WTC11 (cell line): Measurements from ENCODE around the gene TLX2. TPM values are rescaled to one million over a fixed set of nuclear protein-coding genes. Genes with fewer than 3 reads are reported as not detected.

ENCODE experiments used
- ATAC-seq: fragments of 200-7000 bp; cut with Tn5 transposase; 2 replicates; pipeline ENCODE4 v1.10.0; 2021; ENCODE audit warnings: mild to moderate bottlenecking, moderate library complexity
- CTCF ChIA-PET: fragments of 300-600 bp; sonication (Branson Sonifier 250); formaldehyde crosslinking; loops from one replicate; lab custom pipeline; 2021; ENCODE audit warnings: antibody characterized with exemption; lab: Charles Lee
- POLR2A ChIA-PET: fragments of 350-600 bp; sonication (Branson Sonifier 250); formaldehyde crosslinking; loops from one replicate; lab custom pipeline; 2021; ENCODE audit warnings: antibody characterized with exemption; lab: Charles Lee
- DNase-seq: peaks from one replicate; pipeline ENCODE4 v3.0.0; 2021; ENCODE audit warnings: low spot score
- H3K27ac Mint-ChIP-seq: 2 replicates; pipeline ENCODE4 v1.8.0; 2021; ENCODE audit warnings: mixed read lengths
- H3K27me3 Mint-ChIP-seq: 2 replicates; pipeline ENCODE4 v1.8.0; 2021; ENCODE audit warnings: low read depth, mild to moderate bottlenecking, moderate library complexity, mixed read lengths
- H3K36me3 Mint-ChIP-seq: 2 replicates; pipeline ENCODE4 v1.8.0; 2021; ENCODE audit warnings: mixed read lengths
- H3K4me1 Mint-ChIP-seq: 2 replicates; pipeline ENCODE4 v1.8.0; 2022; ENCODE audit warnings: mixed read lengths
- H3K4me3 Mint-ChIP-seq: 2 replicates; pipeline ENCODE4 v1.8.0; 2021; ENCODE audit warnings: mild to moderate bottlenecking, moderate library complexity, mixed read lengths
- H3K9me3 Mint-ChIP-seq: 2 replicates; pipeline ENCODE4 v1.8.0; 2021; ENCODE audit warnings: mixed read lengths
- AR ChIP-seq: fragments of 250-450 bp; sonication (Bioruptor Pico); IDR thresholded peaks from 2 replicates; pipeline ENCODE4 v1.9.0; 2021; ENCODE audit warnings: mild to moderate bottlenecking
- ARID4B ChIP-seq: sonication (generic); formaldehyde crosslinking; IDR thresholded peaks from 2 replicates; pipeline ENCODE4 v1.8.0; 2023; ENCODE audit warnings: missing genetic modification reagents, mild to moderate bottlenecking, borderline replicate concordance
- E2F5 ChIP-seq: sonication (generic); formaldehyde crosslinking; IDR thresholded peaks from 2 replicates; pipeline ENCODE4 v1.8.1; 2022; ENCODE audit warnings: mild to moderate bottlenecking, moderate library complexity, missing genetic modification reagents
- EMX1 ChIP-seq: fragments of 250-450 bp; sonication (Bioruptor Pico); IDR thresholded peaks from 2 replicates; pipeline ENCODE4 v1.8.0; 2021; ENCODE audit warnings: mild to moderate bottlenecking
- ESRRA ChIP-seq: sonication (generic); formaldehyde crosslinking; IDR thresholded peaks from 2 replicates; pipeline ENCODE4 v1.8.1; 2022; ENCODE audit warnings: mild to moderate bottlenecking, missing genetic modification reagents, borderline replicate concordance
- ETV6 ChIP-seq: sonication (generic); formaldehyde crosslinking; IDR thresholded peaks from 2 replicates; pipeline ENCODE4 v1.8.1; 2022; ENCODE audit warnings: mild to moderate bottlenecking, missing genetic modification reagents
- HMGXB4 ChIP-seq: sonication (generic); formaldehyde crosslinking; IDR thresholded peaks from 2 replicates; pipeline ENCODE4 v1.8.1; 2023; ENCODE audit warnings: mild to moderate bottlenecking, moderate library complexity, missing genetic modification reagents
- IRF1 ChIP-seq: sonication (generic); formaldehyde crosslinking; IDR thresholded peaks from 2 replicates; pipeline ENCODE4 v1.8.0; 2023; ENCODE audit warnings: missing genetic modification reagents
- MXD4 ChIP-seq: fragments of 250-450 bp; sonication (Bioruptor Pico); IDR thresholded peaks from 2 replicates; pipeline ENCODE4 v1.8.0; 2021; ENCODE audit warnings: mild to moderate bottlenecking, moderate library complexity, borderline replicate concordance
- PRRX2 ChIP-seq: fragments of 250-450 bp; sonication (Bioruptor Pico); IDR thresholded peaks from 2 replicates; pipeline ENCODE4 v1.8.0; 2021; ENCODE audit warnings: mild to moderate bottlenecking
- RELA ChIP-seq: sonication (generic); formaldehyde crosslinking; IDR thresholded peaks from 2 replicates; pipeline ENCODE4 v1.8.1; 2022; ENCODE audit warnings: missing genetic modification reagents, mild to moderate bottlenecking, borderline replicate concordance
- TP53 ChIP-seq: sonication (generic); formaldehyde crosslinking; IDR thresholded peaks from 2 replicates; pipeline ENCODE4 v1.8.1; 2023; ENCODE audit warnings: mild to moderate bottlenecking, missing genetic modification reagents
- USF1 ChIP-seq: sonication (generic); formaldehyde crosslinking; IDR thresholded peaks from 2 replicates; pipeline ENCODE4 v1.8.0; 2022; ENCODE audit warnings: mild to moderate bottlenecking, missing genetic modification reagents
- ZBTB21 ChIP-seq: sonication (generic); formaldehyde crosslinking; IDR thresholded peaks from 2 replicates; pipeline ENCODE4 v1.8.1; 2023; ENCODE audit warnings: mild to moderate bottlenecking, missing genetic modification reagents, borderline replicate concordance
- ZMAT4 ChIP-seq: fragments of 250-450 bp; sonication (Bioruptor Pico); IDR thresholded peaks from 2 replicates; pipeline ENCODE4 v1.9.0; 2021; ENCODE audit warnings: mild to moderate bottlenecking
- ZNF232 ChIP-seq: sonication (generic); formaldehyde crosslinking; IDR thresholded peaks from 2 replicates; pipeline ENCODE4 v1.8.0; 2022; ENCODE audit warnings: mild to moderate bottlenecking, missing genetic modification reagents
- total RNA-seq: library from RNA; stranded (reverse); gene quantifications from 3 replicates; pipeline ENCODE4 v1.2.3, GENCODE V29; 2021

TLX2 gene
- total RNA-seq, 1 experiment from 2014 or later, result 0.26 TPM

GRCh38 chr2:74481431-74481830 is 32.8 kb upstream of the TLX2 start (continued):
- TF ChIP-seq HMGXB4, result no peak
- no peak for TF ChIP-seq TP53 (CRISPR knock-in tag)
- TF ChIP-seq ESRRA (CRISPR knock-in tag), result no peak
- TF ChIP-seq ARID4B (CRISPR knock-in tag), result no peak
- TF ChIP-seq, all 79 proteins: peak for 0

- POLR2A ChIA-PET, result interaction anchor here (0.5 to 2.2 kb wide), 6 partner anchors 10 to 61 kb away, joined by 4 to 13 read pairs (median 5); partner anchors contain the start of genes C2orf81, DQX1, LBX2 and MRPL53
- Mint-ChIP-seq H3K9me3 (no peaks in the 10 kb centered on the region), H3K27me3 (no peaks in the 10 kb centered on the region)
- TF ChIP-seq ZNF232 (CRISPR knock-in tag), result no peak
- no peak for TF ChIP-seq AR (CRISPR knock-in tag)
- TF ChIP-seq ZBTB21 (CRISPR knock-in tag), result peak; percentile 40; the same call in 1 of the 2 replicates
- no peak; the same call in 1 of the 2 replicates for TF ChIP-seq ETV6
- no peak for TF ChIP-seq ZMAT4 (CRISPR knock-in tag)
- TF ChIP-seq PRRX2 (CRISPR knock-in tag), result no peak
- peak; percentile 62 for TF ChIP-seq E2F5 (CRISPR knock-in tag)
- TF ChIP-seq ARID4B (CRISPR knock-in tag), result 0 out of 2 replicates have a peak, but pooled peaks have one; percentile 10
- no peak for TF ChIP-seq USF1
- TF ChIP-seq MXD4 (CRISPR knock-in tag), result no peak
- TF ChIP-seq EMX1 (CRISPR knock-in tag), result no peak
- 0 out of 2 replicates have a peak, but pooled peaks have one; percentile 21 for TF ChIP-seq IRF1
- peak; percentile 81; the same call in 1 of the 2 replicates for TF ChIP-seq RELA
- TF ChIP-seq, all 79 proteins: peak for 5
- Mint-ChIP-seq H3K27ac (peak overlapping the region; percentile 100), H3K4me3 (peak overlapping the region; percentile 100), H3K36me3 (peaks cover 22% of the 10 kb centered on the region), H3K4me1 (peaks cover 10% of the 10 kb centered on the region)
- CTCF ChIA-PET, result interaction anchor here (0.8 to 4.6 kb wide), 25 partner anchors 9 to 193 kb away, joined by 3 to 43 read pairs (median 7); partner anchors contain the start of genes AUP1, DQX1, HTRA2 and INO80B
- peak; percentile 21 for ATAC-seq
- peak; percentile 66 for DNase-seq
These were observed 32.1 kb upstream of the TLX2 start for GRCh38 chr2:74481961-74482800.
